WTC11 (cell line): ENCODE data around the gene BMP2K.

Source experiments
- TF ChIP-seq, protein P1 (sequence below): sonication (generic); formaldehyde crosslinking; IDR thresholded peaks from 2 replicates; pipeline ENCODE4 v1.8.1; 2023; ENCODE audit warnings: mild to moderate bottlenecking, missing genetic modification reagents, borderline replicate concordance
- TF ChIP-seq, protein P2 (sequence below): fragments of 200-600 bp; IDR thresholded peaks from 2 replicates; pipeline ENCODE4 v1.8.0; 2022; ENCODE audit warnings: antibody characterized with exemption

DNA sequence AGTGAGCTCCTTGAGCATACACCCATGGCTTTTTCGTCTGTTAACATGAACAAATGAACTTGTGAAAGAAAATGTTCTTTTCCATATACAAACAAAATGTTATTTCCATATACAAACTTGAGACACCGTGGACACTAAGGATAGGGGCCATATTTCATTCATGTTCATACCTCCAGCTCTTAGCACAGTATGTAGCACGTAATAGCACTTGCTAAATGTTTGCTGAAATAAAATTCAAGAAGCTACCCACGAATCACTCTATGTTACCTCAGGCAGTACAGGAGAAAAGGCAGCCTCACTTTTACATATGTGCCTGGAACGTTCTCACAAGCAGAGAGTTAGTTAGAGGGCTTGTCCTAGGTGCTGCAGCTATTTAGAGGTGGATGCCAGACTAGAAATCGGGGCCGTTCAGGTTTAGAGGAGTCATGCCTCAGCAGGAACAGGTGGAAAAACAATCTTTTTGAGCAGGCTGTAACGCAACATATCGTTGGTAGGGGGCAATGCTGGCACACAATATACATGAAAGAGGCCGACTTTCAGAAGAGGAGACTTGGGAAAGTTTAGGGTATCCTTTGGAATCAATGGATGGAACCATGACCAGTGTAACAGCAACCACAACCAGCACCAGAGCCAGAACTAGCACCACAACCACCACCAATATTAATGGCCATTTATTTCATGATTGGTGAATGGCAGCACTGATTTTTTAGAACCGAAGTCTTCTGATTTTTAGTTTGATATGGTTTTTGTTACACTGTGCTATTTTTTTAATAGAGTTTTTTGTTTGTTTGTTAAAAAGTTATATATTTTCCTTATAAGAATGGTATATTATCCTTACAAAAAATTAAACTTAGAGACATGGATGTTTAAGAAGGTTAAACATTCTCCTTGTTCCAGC is 177.9 kb downstream of the BMP2K start:
- TF ChIP-seq, protein P1, sequence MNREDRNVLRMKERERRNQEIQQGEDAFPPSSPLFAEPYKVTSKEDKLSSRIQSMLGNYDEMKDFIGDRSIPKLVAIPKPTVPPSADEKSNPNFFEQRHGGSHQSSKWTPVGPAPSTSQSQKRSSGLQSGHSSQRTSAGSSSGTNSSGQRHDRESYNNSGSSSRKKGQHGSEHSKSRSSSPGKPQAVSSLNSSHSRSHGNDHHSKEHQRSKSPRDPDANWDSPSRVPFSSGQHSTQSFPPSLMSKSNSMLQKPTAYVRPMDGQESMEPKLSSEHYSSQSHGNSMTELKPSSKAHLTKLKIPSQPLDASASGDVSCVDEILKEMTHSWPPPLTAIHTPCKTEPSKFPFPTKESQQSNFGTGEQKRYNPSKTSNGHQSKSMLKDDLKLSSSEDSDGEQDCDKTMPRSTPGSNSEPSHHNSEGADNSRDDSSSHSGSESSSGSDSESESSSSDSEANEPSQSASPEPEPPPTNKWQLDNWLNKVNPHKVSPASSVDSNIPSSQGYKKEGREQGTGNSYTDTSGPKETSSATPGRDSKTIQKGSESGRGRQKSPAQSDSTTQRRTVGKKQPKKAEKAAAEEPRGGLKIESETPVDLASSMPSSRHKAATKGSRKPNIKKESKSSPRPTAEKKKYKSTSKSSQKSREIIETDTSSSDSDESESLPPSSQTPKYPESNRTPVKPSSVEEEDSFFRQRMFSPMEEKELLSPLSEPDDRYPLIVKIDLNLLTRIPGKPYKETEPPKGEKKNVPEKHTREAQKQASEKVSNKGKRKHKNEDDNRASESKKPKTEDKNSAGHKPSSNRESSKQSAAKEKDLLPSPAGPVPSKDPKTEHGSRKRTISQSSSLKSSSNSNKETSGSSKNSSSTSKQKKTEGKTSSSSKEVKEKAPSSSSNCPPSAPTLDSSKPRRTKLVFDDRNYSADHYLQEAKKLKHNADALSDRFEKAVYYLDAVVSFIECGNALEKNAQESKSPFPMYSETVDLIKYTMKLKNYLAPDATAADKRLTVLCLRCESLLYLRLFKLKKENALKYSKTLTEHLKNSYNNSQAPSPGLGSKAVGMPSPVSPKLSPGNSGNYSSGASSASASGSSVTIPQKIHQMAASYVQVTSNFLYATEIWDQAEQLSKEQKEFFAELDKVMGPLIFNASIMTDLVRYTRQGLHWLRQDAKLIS = no peak
- TF ChIP-seq, protein P2, sequence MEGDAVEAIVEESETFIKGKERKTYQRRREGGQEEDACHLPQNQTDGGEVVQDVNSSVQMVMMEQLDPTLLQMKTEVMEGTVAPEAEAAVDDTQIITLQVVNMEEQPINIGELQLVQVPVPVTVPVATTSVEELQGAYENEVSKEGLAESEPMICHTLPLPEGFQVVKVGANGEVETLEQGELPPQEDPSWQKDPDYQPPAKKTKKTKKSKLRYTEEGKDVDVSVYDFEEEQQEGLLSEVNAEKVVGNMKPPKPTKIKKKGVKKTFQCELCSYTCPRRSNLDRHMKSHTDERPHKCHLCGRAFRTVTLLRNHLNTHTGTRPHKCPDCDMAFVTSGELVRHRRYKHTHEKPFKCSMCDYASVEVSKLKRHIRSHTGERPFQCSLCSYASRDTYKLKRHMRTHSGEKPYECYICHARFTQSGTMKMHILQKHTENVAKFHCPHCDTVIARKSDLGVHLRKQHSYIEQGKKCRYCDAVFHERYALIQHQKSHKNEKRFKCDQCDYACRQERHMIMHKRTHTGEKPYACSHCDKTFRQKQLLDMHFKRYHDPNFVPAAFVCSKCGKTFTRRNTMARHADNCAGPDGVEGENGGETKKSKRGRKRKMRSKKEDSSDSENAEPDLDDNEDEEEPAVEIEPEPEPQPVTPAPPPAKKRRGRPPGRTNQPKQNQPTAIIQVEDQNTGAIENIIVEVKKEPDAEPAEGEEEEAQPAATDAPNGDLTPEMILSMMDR = peak; percentile 57
